ENCODE measurements around the gene SLC45A2.

GRCh38 chr5:34013547-34013946 lies 29.1 kb upstream of the SLC45A2 start:
- TF ChIP-seq CTCF (IDR thresholded peaks at IDR 0.05; ENCODE audit: poor library complexity, severe bottlenecking) = no peak
- TF ChIP-seq SMC3 (conservative IDR thresholded peaks at IDR 0.05; ENCODE audit: poor library complexity) = no peak
- no peak for TF ChIP-seq RAD21 (conservative IDR thresholded peaks at IDR 0.05)
- TF ChIP-seq POLR2AphosphoS5 (IDR thresholded peaks at IDR 0.05) = no peak
- TF ChIP-seq EP300 (conservative IDR thresholded peaks at IDR 0.05; ENCODE audit: poor library complexity, severe bottlenecking) = no peak
- TF ChIP-seq EZH2 (IDR thresholded peaks at IDR 0.05; ENCODE audit: borderline replicate concordance, insufficient read depth, low read length, poor library complexity, severe bottlenecking) = no peak
- TF ChIP-seq TAF1 (IDR thresholded peaks at IDR 0.05; ENCODE audit: low read depth) = no peak

All from neural cell (in vitro differentiated cells).